ENCODE results near the gene RSPH10B2.
"Not testable (repeated sequence)": the region's sequence is repeated elsewhere in the genome, so short reads cannot be mapped to it uniquely, and the experiment has no call there.

Gene RSPH10B2

DNA sequence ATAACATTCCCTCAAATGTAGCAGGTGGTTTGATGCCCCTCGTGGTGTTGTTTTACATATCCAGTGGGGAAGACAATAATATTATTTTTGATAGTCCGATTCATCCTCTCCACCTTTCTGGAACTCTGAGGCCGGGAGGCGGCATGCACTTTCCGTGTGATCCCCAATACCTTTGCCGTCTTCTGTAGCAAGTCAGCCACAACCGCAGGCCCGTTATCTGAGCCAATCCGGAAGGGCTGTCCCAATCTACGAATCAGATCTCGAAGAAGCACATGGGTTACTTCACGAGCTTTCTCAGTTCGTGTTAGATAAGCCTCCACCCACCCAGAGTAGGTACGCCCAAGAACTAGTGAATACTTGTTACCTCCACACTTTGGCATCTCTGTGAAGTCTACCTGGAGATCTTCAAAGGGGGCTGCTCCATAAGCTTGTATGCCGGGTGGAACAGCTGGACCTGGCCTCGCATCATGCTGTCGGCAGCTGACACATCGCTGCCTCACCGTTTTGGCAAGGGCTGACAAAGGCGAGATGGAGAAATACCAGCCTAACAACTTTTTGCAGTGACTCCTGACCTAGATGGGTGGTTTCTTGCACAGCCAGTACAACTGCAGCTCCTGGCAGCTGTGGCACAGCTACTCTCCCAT is 88.5 kb downstream of the RSPH10B2 start:
- DNase-seq (ENCODE audit: low spot score) = not testable (repeated sequence)

DNA sequence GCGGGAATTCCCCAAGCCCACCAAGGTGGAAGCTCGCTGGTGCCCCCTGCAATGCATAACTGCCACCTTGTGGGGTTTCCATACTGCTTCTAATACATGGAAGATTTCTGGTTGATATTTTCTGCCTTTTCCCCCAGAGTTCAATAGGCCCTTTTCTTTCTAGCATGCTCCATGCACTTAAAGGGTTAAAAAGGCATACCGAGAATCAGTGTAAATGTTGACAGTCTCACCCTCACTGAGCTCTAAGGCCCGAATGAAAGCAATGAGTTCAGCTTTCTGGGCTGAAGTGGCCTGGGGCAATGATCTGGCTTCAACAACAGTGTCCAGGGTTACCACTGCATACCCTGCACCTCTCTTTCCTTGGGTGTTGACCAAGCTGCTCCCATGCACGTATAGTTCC is 89.2 kb downstream of the RSPH10B2 start:
- not testable (repeated sequence) for DNase-seq (ENCODE audit: low spot score)

DNA sequence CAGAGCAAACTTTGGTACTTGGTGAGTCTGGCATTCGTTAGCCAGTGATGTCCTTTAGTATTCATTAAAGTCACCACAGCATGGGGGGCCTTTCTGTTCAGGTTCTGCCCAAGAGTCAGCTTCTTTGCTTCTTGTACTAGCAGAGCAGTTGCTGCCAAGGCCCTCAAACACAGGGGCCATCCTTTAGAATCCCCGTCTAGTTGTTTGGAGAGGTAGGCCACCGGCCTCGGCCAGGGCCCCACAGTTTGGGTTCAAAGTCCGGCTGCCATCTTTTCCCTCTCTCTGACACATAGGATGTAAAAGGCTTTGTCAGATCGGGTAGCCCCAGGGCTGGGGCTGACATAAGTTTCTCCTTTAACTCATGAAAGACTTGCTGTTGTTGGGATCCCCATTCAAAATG is 89.8 kb downstream of the RSPH10B2 start:
- DNase-seq (ENCODE audit: low spot score) = not testable (repeated sequence)

DNA sequence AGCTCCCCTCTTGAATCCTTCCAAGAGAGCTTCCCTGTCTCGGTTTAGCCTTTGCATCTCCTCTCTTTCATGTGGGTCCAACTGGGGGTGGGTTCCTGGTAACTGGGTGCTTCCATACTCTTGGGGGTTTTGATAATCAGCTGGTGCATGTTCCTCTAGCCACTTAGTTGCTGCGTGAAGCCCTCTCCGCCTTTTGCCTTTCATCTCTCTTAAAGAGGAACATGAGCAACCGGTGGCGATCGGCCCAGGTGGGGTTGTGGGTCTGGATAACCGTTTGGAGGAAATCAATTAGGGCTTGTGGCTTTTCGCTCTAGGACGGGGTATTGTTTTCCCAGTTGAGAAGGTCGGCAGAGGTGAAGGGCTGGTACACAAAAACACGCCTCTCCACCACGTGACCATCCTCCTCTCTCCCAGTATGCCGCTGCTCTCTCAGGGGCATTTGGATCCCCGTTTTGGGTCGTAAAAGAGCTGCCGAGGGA is 92.1 kb downstream of the RSPH10B2 start:
- DNase-seq (ENCODE audit: low spot score) = not testable (repeated sequence)

DNA sequence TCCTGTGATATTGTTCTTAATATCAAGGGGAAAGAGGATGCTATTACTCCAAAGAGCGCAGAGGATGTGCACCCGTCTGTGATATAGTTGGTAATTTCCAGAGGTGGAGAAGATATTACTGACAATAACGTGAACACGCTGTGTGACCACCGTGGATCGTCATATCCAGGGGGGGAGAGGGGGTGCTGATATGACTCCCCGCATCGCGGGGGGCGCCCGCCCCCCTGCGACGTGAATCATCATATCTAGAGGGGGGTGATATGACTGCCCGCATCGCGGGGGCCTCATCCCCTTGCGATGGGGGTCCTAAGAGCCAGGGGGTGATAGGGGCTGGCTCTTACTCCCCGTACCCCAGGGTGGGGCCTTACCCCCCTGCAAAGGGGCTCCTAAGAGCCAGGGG is 93.8 kb downstream of the RSPH10B2 start:
- DNase-seq (ENCODE audit: low spot score) = not testable (repeated sequence)
